Suprapubic skin (tissue), 4 donors: ENCODE measurements around the gene POLG. TPM values are rescaled to one million over a fixed set of nuclear protein-coding genes. Genes with fewer than 3 reads are reported as not detected.

Source experiments
- DNase-seq, 2 donors: peaks; one replicate each; pipeline ENCODE4 v3.0.0-alpha.2; 2019; ENCODE audit warnings: low spot score in 2 of 2
- H3K27ac ChIP-seq: fragments of 200-600 bp; sonication (generic); one replicate; pipeline ENCODE4 v1.5.1; 2019
- H3K27me3 ChIP-seq: fragments of 200-600 bp; sonication (generic); one replicate; pipeline ENCODE4 v1.5.1; 2019
- H3K36me3 ChIP-seq: fragments of 200-600 bp; sonication (generic); one replicate; pipeline ENCODE4 v1.5.1; 2019
- H3K4me1 ChIP-seq: fragments of 200-600 bp; sonication (generic); one replicate; pipeline ENCODE4 v1.5.1; 2019
- H3K4me3 ChIP-seq: fragments of 200-600 bp; sonication (generic); one replicate; pipeline ENCODE4 v1.5.1; 2019; ENCODE audit warnings: mild to moderate bottlenecking
- H3K9me3 ChIP-seq: fragments of 200-600 bp; sonication (generic); one replicate; pipeline ENCODE4 v1.5.1; 2019
- EP300 ChIP-seq: sonication (generic); formaldehyde crosslinking; IDR thresholded peaks from one replicate; pipeline ENCODE4 v1.6.1; 2017; ENCODE audit warnings: antibody characterized with exemption
- POLR2A ChIP-seq, 2 donors: fragments of 450-650 bp; IDR thresholded peaks; one replicate each; pipeline ENCODE4 v1.6.1; 2017; ENCODE audit warnings: antibody characterized with exemption in 2 of 2, mild to moderate bottlenecking in 2 of 2, moderate library complexity in 2 of 2
- POLR2AphosphoS5 ChIP-seq, 3 donors: sonication (generic); formaldehyde crosslinking; IDR thresholded peaks; one replicate each; pipeline ENCODE4 v1.6.1; 2017; ENCODE audit warnings: antibody characterized with exemption in 3 of 3
- WGBS: methylation state at CpG from one replicate; pipeline ENCODE4 v1.1.5; 2018; 5-methylcytosine and 5-hydroxymethylcytosine counted together
- total RNA-seq, 4 donors: library from RNA; depleted of rRNA; stranded (reverse); fragments of >200 nt; gene quantifications; one replicate each; pipeline ENCODE4 v1.1.0, GENCODE V29; 2016
- TF ChIP-seq, protein P1 (sequence below), 2 donors: fragments of 200-600 bp in 1 of 2; fragments of 450-650 bp in 1 of 2; sonication (generic) in 1 of 2; IDR thresholded peaks; one replicate each; pipeline ENCODE4 v1.5.1; 2016 to 2019; ENCODE audit warnings: antibody characterized with exemption in 2 of 2, mild to moderate bottlenecking in 1 of 2, moderate library complexity in 1 of 2

POLG gene
- total RNA-seq, 4 donors from 2014 or later: 78.7 to 131 (median 94.6) TPM

DNA sequence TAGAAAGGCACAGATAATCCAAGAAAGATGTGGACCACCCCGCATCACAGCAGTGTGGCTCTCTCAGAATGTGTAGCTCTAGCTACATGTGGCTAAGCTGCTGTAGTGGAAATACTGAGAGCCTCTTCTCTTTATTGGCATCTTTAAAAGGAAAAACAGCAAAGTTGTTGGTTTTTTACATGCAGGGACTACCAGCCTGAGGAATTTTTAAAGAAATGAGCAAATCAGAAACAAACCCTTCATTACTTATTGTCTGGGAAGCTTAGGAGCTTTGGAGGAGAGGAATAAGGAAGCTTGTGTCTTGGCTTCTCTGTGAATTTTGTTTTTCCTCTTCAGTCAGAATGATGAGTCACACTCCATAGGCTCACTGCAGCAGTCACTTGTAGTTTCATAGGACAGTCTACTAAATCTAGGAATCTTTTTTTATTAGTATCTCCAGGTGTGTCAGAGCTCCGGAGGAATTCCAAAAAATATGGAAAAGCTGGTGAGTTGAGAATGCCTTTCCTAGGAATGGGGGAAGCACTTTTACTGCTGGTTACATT, 27.5 kb downstream of the POLG start:
- H3K27me3 ChIP-seq: no peaks in the 10 kb centered on the region
- H3K27ac ChIP-seq: no peak overlapping the region
- H3K36me3 ChIP-seq: peaks cover 21% of the 10 kb centered on the region
- TF ChIP-seq POLR2AphosphoS5 (IDR thresholded peaks at IDR 0.05) (no peak), POLR2A (IDR thresholded peaks at IDR 0.05) (no peak), EP300 (no peak)
- TF ChIP-seq, protein P1, sequence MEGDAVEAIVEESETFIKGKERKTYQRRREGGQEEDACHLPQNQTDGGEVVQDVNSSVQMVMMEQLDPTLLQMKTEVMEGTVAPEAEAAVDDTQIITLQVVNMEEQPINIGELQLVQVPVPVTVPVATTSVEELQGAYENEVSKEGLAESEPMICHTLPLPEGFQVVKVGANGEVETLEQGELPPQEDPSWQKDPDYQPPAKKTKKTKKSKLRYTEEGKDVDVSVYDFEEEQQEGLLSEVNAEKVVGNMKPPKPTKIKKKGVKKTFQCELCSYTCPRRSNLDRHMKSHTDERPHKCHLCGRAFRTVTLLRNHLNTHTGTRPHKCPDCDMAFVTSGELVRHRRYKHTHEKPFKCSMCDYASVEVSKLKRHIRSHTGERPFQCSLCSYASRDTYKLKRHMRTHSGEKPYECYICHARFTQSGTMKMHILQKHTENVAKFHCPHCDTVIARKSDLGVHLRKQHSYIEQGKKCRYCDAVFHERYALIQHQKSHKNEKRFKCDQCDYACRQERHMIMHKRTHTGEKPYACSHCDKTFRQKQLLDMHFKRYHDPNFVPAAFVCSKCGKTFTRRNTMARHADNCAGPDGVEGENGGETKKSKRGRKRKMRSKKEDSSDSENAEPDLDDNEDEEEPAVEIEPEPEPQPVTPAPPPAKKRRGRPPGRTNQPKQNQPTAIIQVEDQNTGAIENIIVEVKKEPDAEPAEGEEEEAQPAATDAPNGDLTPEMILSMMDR (IDR thresholded peaks at IDR 0.05): no peak
- 87% methylated on average over 2 of the region's 2 CpGs for WGBS
- H3K4me1 ChIP-seq: no peaks in the 10 kb centered on the region
- no peak for DNase-seq
- H3K9me3 ChIP-seq: no peaks in the 10 kb centered on the region
- no peak overlapping the region for H3K4me3 ChIP-seq

DNA sequence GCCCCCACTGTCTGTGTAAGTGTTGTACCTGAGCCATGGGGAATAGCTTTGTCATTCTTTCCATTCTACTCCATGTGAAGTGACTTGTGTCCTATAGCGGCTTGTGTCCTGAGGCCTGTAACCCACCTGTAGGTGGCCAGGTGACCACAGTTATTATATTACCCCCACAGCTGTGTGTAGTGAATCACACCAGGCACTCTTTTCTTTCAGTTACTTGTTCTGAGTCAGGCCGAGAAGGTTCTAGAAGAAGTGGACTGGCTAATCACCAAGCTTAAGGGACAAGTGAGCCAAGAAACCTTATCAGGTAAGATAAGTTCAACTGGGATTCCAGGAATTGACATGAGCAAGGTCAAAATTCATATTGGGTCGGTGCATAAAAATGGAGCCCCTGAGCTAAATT, 29.2 kb downstream of the POLG start:
- H3K9me3 ChIP-seq: no peaks in the 10 kb centered on the region
- H3K4me1 ChIP-seq: no peaks in the 10 kb centered on the region
- no peak overlapping the region for H3K27ac ChIP-seq
- DNase-seq: no peak
- WGBS: 91% methylated on average over 3 of the region's 3 CpGs
- no peaks in the 10 kb centered on the region for H3K27me3 ChIP-seq
- H3K36me3 ChIP-seq: peaks cover 33% of the 10 kb centered on the region
- no peak overlapping the region for H3K4me3 ChIP-seq
- TF ChIP-seq POLR2A (IDR thresholded peaks at IDR 0.05) (no peak), EP300 (no peak), POLR2AphosphoS5 (IDR thresholded peaks at IDR 0.05) (no peak)
- TF ChIP-seq, protein P1 (IDR thresholded peaks at IDR 0.05): no peak

DNA sequence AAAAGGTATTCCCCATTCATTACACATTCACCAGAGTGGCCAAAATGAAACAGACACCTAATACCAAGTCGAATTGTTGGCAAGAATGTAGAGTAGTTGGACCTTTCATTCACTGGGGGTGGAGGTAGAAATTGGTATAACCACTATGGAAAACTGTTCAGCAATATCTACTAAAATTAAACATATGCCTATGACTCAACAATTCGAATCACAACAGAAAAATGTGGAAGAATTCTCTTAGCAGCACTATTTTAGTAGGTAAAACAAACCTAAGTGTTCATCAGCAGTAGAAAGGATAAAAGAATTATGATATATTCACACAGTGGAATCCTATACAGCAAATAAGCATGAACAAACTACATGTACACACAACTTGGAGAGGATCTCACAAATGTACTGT, 30.6 kb downstream of the POLG start:
- 97% methylated on average over 2 of the region's 2 CpGs for WGBS
- no peaks in the 10 kb centered on the region for H3K27me3 ChIP-seq
- H3K36me3 ChIP-seq: peaks cover 38% of the 10 kb centered on the region
- DNase-seq: no peak
- no peaks in the 10 kb centered on the region for H3K9me3 ChIP-seq
- H3K4me1 ChIP-seq: no peaks in the 10 kb centered on the region
- no peak overlapping the region for H3K4me3 ChIP-seq
- TF ChIP-seq, protein P1 (IDR thresholded peaks at IDR 0.05): no peak
- no peak overlapping the region for H3K27ac ChIP-seq

DNA sequence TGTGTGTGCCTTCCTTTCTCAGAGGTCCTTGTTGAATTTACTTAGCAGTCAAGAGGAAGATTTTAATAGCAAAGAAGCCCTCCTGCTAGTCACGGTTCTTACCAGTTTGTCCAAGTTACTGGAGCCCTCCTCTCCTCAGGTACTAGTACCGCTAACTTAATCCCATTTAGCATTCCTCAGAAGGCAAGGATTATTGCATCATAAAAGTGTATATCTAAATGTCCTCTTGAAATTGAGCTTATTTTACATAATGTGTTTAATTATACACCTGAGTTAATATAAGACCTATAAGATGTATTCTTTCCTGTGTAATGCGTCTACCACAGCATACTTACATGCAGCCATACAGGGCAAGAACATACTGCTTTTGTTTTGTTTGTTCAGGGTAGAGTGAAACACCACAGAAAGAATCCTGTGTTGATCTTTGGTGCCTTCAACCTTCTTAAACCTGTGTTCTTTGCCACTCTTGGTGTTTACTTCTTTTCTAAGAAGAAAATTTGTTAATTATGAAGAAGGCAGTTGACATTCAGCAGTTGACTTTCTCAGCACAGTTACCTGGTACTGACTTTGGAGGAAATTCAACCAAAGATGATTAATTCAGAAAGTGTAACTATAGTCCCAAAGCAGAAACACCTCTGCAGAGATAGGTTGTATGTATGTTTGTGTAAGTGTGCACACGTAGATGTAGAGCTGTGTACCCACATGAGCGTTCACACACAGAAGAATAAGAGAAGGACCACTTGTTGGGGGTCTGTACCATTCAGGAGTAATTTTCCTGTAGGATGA, 33.1 kb downstream of the POLG start:
- Histone ChIP-seq H3K4me3 (no peak overlapping the region), H3K27ac (no peak overlapping the region), H3K27me3 (no peaks in the 10 kb centered on the region), H3K9me3 (no peaks in the 10 kb centered on the region), H3K36me3 (peaks cover 34% of the 10 kb centered on the region), H3K4me1 (no peaks in the 10 kb centered on the region)
- no peak for TF ChIP-seq POLR2AphosphoS5 (IDR thresholded peaks at IDR 0.05)
- TF ChIP-seq, protein P1 (IDR thresholded peaks at IDR 0.05): no peak
- TF ChIP-seq POLR2A (IDR thresholded peaks at IDR 0.05): no peak
- TF ChIP-seq EP300: no peak
- no peak for DNase-seq
- 85% methylated on average over 5 of the region's 5 CpGs for WGBS

DNA sequence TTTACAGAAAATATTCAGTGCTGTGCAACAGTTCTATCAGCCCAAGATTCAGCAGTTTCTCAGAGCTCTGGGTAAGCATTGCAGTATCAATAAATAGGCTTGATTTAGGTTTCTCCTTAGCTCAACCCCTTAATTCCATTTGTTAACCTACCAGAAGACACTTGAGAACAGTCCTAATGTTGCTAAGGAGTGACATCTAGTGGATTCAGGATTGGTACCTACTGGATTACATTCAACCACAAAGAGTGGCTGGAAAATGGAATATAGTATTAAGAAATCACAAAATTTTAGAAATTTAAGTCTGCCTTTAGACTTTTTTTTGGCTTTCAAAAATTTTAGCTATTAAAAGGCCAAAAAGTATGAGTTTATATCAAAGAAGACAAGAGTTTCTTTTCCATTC, 34.7 kb downstream of the POLG start:
- H3K4me3 ChIP-seq: no peak overlapping the region
- H3K4me1 ChIP-seq: no peaks in the 10 kb centered on the region
- H3K27ac ChIP-seq: no peak overlapping the region
- H3K27me3 ChIP-seq: no peaks in the 10 kb centered on the region
- H3K36me3 ChIP-seq: peaks cover 31% of the 10 kb centered on the region
- TF ChIP-seq POLR2AphosphoS5 (IDR thresholded peaks at IDR 0.05) (no peak), POLR2A (IDR thresholded peaks at IDR 0.05) (no peak), EP300 (no peak)
- TF ChIP-seq, protein P1 (IDR thresholded peaks at IDR 0.05): no peak
- DNase-seq: no peak
- no peaks in the 10 kb centered on the region for H3K9me3 ChIP-seq
